ENCODE results near the gene SYTL3.

SYTL3 gene

DNA sequence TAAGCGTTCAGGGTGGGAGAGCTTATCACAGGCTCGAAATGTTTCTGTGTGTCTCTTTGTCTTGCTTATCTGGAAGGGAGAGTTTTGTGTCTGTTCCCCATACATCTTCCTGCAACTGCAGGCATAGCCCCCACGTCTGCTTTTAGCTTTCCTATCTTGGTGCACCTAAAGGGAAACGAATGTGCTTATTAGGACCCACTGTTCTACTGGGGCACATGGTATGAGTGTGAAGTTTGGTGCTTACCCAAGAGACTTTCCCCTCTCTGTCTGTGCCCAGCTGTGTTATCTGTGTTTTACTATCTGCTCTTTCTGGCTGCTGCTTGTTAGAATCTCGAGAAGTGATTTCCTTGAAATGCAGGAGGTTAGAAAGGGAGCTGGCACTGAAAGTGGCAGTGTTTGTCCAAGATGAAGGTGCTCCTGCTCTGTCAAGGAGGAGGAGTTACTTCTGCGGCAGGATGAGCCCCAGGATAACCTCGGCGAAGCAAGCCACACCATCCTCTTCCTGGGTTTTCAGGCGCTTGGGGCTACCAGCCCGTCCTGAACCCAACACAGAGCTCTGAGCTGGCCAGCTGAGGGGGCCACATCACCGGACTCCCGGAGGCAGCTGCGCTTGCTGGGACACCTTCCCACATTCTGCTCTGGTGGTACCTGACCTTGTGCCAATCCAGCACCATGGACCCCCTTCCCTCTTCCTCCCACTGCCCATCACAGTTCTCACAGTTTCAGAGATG lies 28.7 kb upstream of the SYTL3 start:
- Histone ChIP-seq H3K23ac (ENCODE audit: low read depth, low read length, poor library complexity) (no peak overlapping the region), H3K4me3 (ENCODE audit: low read length in 2 of 2) (no peak overlapping the region), H3K9me3 (replicated peaks in 1 of 2; ENCODE audit: control insufficient read depth in 2 of 2, insufficient read depth in 1 of 2, low read depth in 1 of 2, low read length in 2 of 2) (no peaks in the 10 kb centered on the region), H3K18ac (ENCODE audit: low read length) (no peak overlapping the region), H4K8ac (ENCODE audit: low read depth, low read length) (no peak overlapping the region), H3K4me1 (ENCODE audit: control insufficient read depth in 2 of 2, insufficient read depth in 1 of 2, low read depth in 1 of 2, low read length in 2 of 2) (no peaks in the 10 kb centered on the region), H4K91ac (ENCODE audit: low read depth, low read length, poor library complexity) (no peak overlapping the region), H2AK5ac (ENCODE audit: low read depth, low read length) (no peak overlapping the region), H2BK120ac (ENCODE audit: low read depth, low read length) (no peak overlapping the region), H3K9ac (ENCODE audit: low read depth, low read length, poor library complexity) (no peak overlapping the region), H3K27me3 (ENCODE audit: control insufficient read depth in 3 of 3, insufficient read depth in 3 of 3, low read depth in 1 of 3, low read length in 3 of 3) (no peaks in the 10 kb centered on the region), H3K14ac (ENCODE audit: low read length) (no peak overlapping the region), H2BK12ac (ENCODE audit: low read length) (no peak overlapping the region), H3K27ac (replicated peaks; ENCODE audit: low read length) (no peak overlapping the region), H3K36me3 (replicated peaks in 1 of 2; ENCODE audit: control insufficient read depth in 2 of 2, insufficient read depth in 2 of 2, low read length in 2 of 2) (peaks cover 18 to 58% of the 10 kb centered on the region in 2 donors), H2BK15ac (ENCODE audit: low read length) (no peak overlapping the region), H3K79me1 (ENCODE audit: low read depth, low read length) (peaks cover 3% of the 10 kb centered on the region), H2BK5ac (ENCODE audit: low read length) (no peak overlapping the region), H3K4me2 (ENCODE audit: insufficient read depth, low read length, poor library complexity, severe bottlenecking) (no peak overlapping the region), H2AFZ (ENCODE audit: low read length) (no peak overlapping the region), H3K4ac (ENCODE audit: low read length) (no peak overlapping the region)
- no CpG with 5 or more reads among the region's 13 CpGs for WGBS, 2 donors (ENCODE audit: extremely low coverage in 2 of 2, insufficient read length in 2 of 2, insufficient replicate concordance in 1 of 2)
- DNase-seq (ENCODE audit: low spot score), result no peak

DNA sequence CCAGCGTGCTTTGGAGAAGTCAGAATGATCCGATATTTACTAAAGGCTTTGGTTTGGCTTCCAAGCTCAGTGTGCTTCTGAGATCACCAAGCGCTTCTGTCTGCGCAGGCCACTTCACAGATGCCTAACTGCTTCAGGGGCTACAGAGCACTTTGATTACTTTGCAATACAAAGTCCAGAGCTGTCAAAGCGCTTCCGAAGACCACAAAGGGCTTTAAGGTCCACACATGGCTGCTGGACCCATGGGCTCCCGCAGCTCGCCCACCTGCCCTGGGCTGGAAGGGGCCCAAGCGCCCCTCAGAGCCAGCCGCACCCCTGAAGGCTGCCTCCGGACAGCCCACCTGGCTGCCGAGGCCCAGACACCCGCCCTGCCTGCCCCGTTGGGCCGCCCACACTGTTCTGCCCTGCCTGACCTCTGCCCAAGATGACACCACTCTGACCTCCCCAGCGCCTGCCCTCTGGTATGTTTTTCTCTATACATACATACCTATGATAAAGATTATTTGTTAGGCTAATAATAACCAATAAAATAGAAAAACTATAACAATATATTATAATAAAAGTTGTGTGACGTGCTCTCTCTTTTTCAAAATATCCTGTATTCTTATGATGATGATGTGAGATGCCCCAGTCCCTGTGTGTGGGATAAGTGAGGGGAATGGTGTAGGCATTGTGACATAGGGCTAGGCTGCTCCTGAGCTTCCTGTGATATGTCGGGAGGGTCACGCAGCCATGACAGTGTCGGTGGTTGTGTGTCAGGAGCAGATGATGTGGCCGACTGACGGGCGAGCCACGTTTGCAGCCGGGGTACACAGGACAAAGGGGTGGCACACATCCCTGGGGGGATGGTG lies 27.9 kb upstream of the SYTL3 start:
- WGBS, 2 donors (ENCODE audit: extremely low coverage in 2 of 2, insufficient read length in 2 of 2, insufficient replicate concordance in 1 of 2), result no CpG with 5 or more reads among the region's 25 CpGs
- H4K8ac ChIP-seq (ENCODE audit: low read depth, low read length), result no peak overlapping the region
- H3K36me3 ChIP-seq (replicated peaks in 1 of 2; ENCODE audit: control insufficient read depth in 2 of 2, insufficient read depth in 2 of 2, low read length in 2 of 2), result peaks cover 23 to 66% of the 10 kb centered on the region in 2 donors
- no peak overlapping the region for H3K4me3 ChIP-seq (ENCODE audit: low read length in 2 of 2)
- H3K18ac ChIP-seq (ENCODE audit: low read length), result no peak overlapping the region
- DNase-seq (ENCODE audit: low spot score), result no peak
- H2BK5ac ChIP-seq (ENCODE audit: low read length), result no peak overlapping the region
- no peak overlapping the region for H3K9ac ChIP-seq (ENCODE audit: low read depth, low read length, poor library complexity)
- no peak overlapping the region for H2BK15ac ChIP-seq (ENCODE audit: low read length)
- H2AFZ ChIP-seq (ENCODE audit: low read length), result no peak overlapping the region
- no peak overlapping the region for H3K4me2 ChIP-seq (ENCODE audit: insufficient read depth, low read length, poor library complexity, severe bottlenecking)
- H3K23ac ChIP-seq (ENCODE audit: low read depth, low read length, poor library complexity), result no peak overlapping the region
- H2BK120ac ChIP-seq (ENCODE audit: low read depth, low read length), result no peak overlapping the region
- no peak overlapping the region for H2AK5ac ChIP-seq (ENCODE audit: low read depth, low read length)
- H3K27me3 ChIP-seq (ENCODE audit: control insufficient read depth in 3 of 3, insufficient read depth in 3 of 3, low read depth in 1 of 3, low read length in 3 of 3), result no peaks in the 10 kb centered on the region
- H3K9me3 ChIP-seq (replicated peaks in 1 of 2; ENCODE audit: control insufficient read depth in 2 of 2, insufficient read depth in 1 of 2, low read depth in 1 of 2, low read length in 2 of 2), result no peaks in the 10 kb centered on the region
- H4K91ac ChIP-seq (ENCODE audit: low read depth, low read length, poor library complexity), result no peak overlapping the region
- no peak overlapping the region for H2BK12ac ChIP-seq (ENCODE audit: low read length)
- no peak overlapping the region for H3K4ac ChIP-seq (ENCODE audit: low read length)
- no peaks in the 10 kb centered on the region for H3K4me1 ChIP-seq (ENCODE audit: control insufficient read depth in 2 of 2, insufficient read depth in 1 of 2, low read depth in 1 of 2, low read length in 2 of 2)
- H3K14ac ChIP-seq (ENCODE audit: low read length), result no peak overlapping the region
- H3K27ac ChIP-seq (replicated peaks; ENCODE audit: low read length), result no peak overlapping the region
- peaks cover 3% of the 10 kb centered on the region for H3K79me1 ChIP-seq (ENCODE audit: low read depth, low read length)

DNA sequence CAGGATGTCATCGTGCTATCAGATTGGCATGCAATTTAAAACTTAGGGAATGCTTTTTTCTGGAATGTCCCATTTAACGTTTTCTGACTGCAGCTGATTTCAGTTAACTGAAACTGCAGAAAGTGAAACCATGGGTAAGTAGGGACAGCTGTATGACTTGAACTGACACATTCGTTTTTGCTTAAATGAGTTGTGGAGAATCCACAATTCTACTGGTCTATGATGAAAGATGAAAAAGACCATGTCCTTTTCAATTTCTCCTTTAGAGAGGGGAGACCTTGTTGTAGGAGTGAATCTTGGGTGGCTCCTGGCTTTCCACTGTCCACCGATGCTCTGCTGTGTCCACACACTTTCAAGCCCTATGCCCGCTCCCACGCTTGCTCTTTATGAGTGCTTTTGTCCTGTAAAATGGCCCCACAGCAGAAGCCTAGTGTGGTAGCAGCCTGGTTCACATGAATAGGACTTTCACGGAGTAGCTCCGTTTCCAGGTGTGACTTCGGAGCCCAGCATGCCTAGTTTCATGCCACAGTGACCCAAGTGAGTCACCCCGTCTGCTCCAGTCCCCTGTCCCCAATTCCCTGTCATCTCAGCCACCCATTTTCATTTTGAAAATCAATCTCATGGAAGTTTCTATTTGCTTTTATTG lies 27.2 kb upstream of the SYTL3 start:
- Histone ChIP-seq H3K4me3 (ENCODE audit: low read length in 2 of 2) (no peak overlapping the region), H3K23ac (ENCODE audit: low read depth, low read length, poor library complexity) (no peak overlapping the region), H3K18ac (ENCODE audit: low read length) (no peak overlapping the region), H3K9me3 (replicated peaks in 1 of 2; ENCODE audit: control insufficient read depth in 2 of 2, insufficient read depth in 1 of 2, low read depth in 1 of 2, low read length in 2 of 2) (no peaks in the 10 kb centered on the region), H4K91ac (ENCODE audit: low read depth, low read length, poor library complexity) (no peak overlapping the region), H2BK12ac (ENCODE audit: low read length) (no peak overlapping the region), H3K79me1 (ENCODE audit: low read depth, low read length) (peaks cover 3% of the 10 kb centered on the region), H3K4ac (ENCODE audit: low read length) (no peak overlapping the region), H3K14ac (ENCODE audit: low read length) (no peak overlapping the region), H2BK120ac (ENCODE audit: low read depth, low read length) (no peak overlapping the region), H4K8ac (ENCODE audit: low read depth, low read length) (no peak overlapping the region), H3K9ac (ENCODE audit: low read depth, low read length, poor library complexity) (no peak overlapping the region), H3K4me2 (ENCODE audit: insufficient read depth, low read length, poor library complexity, severe bottlenecking) (no peak overlapping the region), H2BK5ac (ENCODE audit: low read length) (no peak overlapping the region), H3K27me3 (ENCODE audit: control insufficient read depth in 3 of 3, insufficient read depth in 3 of 3, low read depth in 1 of 3, low read length in 3 of 3) (no peaks in the 10 kb centered on the region), H2BK15ac (ENCODE audit: low read length) (no peak overlapping the region), H3K4me1 (ENCODE audit: control insufficient read depth in 2 of 2, insufficient read depth in 1 of 2, low read depth in 1 of 2, low read length in 2 of 2) (no peaks in the 10 kb centered on the region), H2AFZ (ENCODE audit: low read length) (no peak overlapping the region), H3K27ac (replicated peaks; ENCODE audit: low read length) (no peak overlapping the region), H3K36me3 (replicated peaks in 1 of 2; ENCODE audit: control insufficient read depth in 2 of 2, insufficient read depth in 2 of 2, low read length in 2 of 2) (peaks cover 26 to 74% of the 10 kb centered on the region in 2 donors), H2AK5ac (ENCODE audit: low read depth, low read length) (no peak overlapping the region)
- no CpG with 5 or more reads among the region's 10 CpGs for WGBS, 2 donors (ENCODE audit: extremely low coverage in 2 of 2, insufficient read length in 2 of 2, insufficient replicate concordance in 1 of 2)
- DNase-seq (ENCODE audit: low spot score), result no peak

All from neuronal stem cell (in vitro differentiated cells).